HepG2 (cell line): ENCODE measurements around the gene PCYT2. TPM values are rescaled to one million over a fixed set of nuclear protein-coding genes. Genes with fewer than 3 reads are reported as not detected.

Experiments used
- ATAC-seq: fragments of 200-7000 bp; cut with Tn5 transposase; 3 replicates; pipeline ENCODE4 v1.9.1; 2020; ENCODE audit warnings: mild to moderate bottlenecking, moderate library complexity
- BruUV-seq: library from RNA; stranded (reverse); fragments of 400-500 nt; replicated peaks from 2 replicates; lab custom pipeline; 2021; lab: Mats Ljungman, UMichigan
- CTCF ChIA-PET: fragments of 300-600 bp; formaldehyde crosslinking; extraction: SDS; loops from one replicate; lab custom pipeline; 2021; ENCODE audit warnings: low total read pairs, inconsistent platforms, low intra/inter-chr PET ratio; lab: Yijun Ruan, JAX
- POLR2A ChIA-PET: fragments of 350-600 bp; sonication (Branson Sonifier 250); formaldehyde crosslinking; loops from one replicate; lab custom pipeline; 2020; ENCODE audit warnings: antibody characterized with exemption, inconsistent platforms; lab: Yijun Ruan, JAX
- DNase-seq: peaks from one replicate; pipeline ENCODE4 v3.0.0-alpha.2; 2015; ENCODE audit warnings: low spot score
- FAIRE-seq: peaks from 3 replicates; lab custom pipeline; 2011; peaks lifted over from hg19 to GRCh38; lab: Jason Lieb, UNC
- H2AFZ ChIP-seq: one replicate; pipeline ENCODE4 v1.6.1; 2011; ENCODE audit warnings: low read length, inconsistent platforms
- H3K27ac ChIP-seq: fragments of 300-600 bp; 3 replicates; pipeline ENCODE4 v1.8.0; 2011; ENCODE audit warnings: mixed run types, mild to moderate bottlenecking, mixed read lengths, low read length, inconsistent platforms; ENCODE audit not compliant: insufficient read depth; ENCODE audit errors: extremely low read length
- H3K27me3 ChIP-seq, 2 experiments: fragments of 200-600 bp in 1 of 2; 2 replicates in 1 of 2; 3 replicates in 1 of 2; pipeline versions ENCODE4 v1.6.0 to v1.8.0; 2011; ENCODE audit warnings: low read length in 2 of 2, mild to moderate bottlenecking in 2 of 2, moderate library complexity in 2 of 2, inconsistent platforms in 1 of 2; ENCODE audit not compliant: insufficient read depth in 2 of 2, control insufficient read depth in 1 of 2
- H3K36me3 ChIP-seq, 2 experiments: fragments of 200-600 bp in 1 of 2; replicated peaks in 1 of 2; 2 replicates in 1 of 2; 3 replicates in 1 of 2; pipeline versions ENCODE4 v1.5.1 to v1.8.0; 2011; ENCODE audit warnings: low read length in 2 of 2, inconsistent platforms in 1 of 2; ENCODE audit not compliant: insufficient read depth in 2 of 2, control insufficient read depth in 1 of 2
- H3K4me1 ChIP-seq: 2 replicates; pipeline ENCODE4 v1.5.1; 2012; ENCODE audit warnings: low read length, inconsistent platforms; ENCODE audit not compliant: insufficient read depth
- H3K4me2 ChIP-seq: 2 replicates; pipeline ENCODE4 v1.6.0; 2011; ENCODE audit warnings: low read depth, low read length, inconsistent platforms
- H3K4me3 ChIP-seq, 3 experiments: fragments of 200-600 bp in 1 of 3; sonication (generic), shearing (Covaris generic) in 1 of 3; replicated peaks in 1 of 3; 2 replicates each; pipeline ENCODE4 v1.5.1; 2011 to 2016; ENCODE audit warnings: low read length in 3 of 3, inconsistent platforms in 2 of 3, low read depth in 2 of 3, mild to moderate bottlenecking in 2 of 3, control low read depth in 1 of 3, mixed read lengths in 1 of 3; ENCODE audit not compliant: insufficient read depth in 1 of 3
- H3K79me2 ChIP-seq: one replicate; pipeline ENCODE4 v1.6.1; 2011; ENCODE audit warnings: low read length, inconsistent platforms; ENCODE audit not compliant: insufficient read depth
- H3K9ac ChIP-seq: 2 replicates; pipeline ENCODE4 v1.6.0; 2011; ENCODE audit warnings: mild to moderate bottlenecking, low read depth, low read length, inconsistent platforms; ENCODE audit not compliant: insufficient read depth
- H3K9me3 ChIP-seq: 2 replicates; pipeline ENCODE4 v1.5.1; 2012; ENCODE audit warnings: mild to moderate bottlenecking, low read length
- H4K20me1 ChIP-seq: 2 replicates; pipeline ENCODE4 v1.6.0; 2011; ENCODE audit warnings: inconsistent platforms, mild to moderate bottlenecking, low read length, moderate library complexity; ENCODE audit not compliant: insufficient read depth
- IRF2 ChIP-seq: IDR thresholded peaks from 2 replicates; pipeline ENCODE4 v1.6.1; 2018; ENCODE audit warnings: missing genetic modification reagents, missing compliant biosample characterization
- NFE2 ChIP-seq: sonication (generic); formaldehyde crosslinking; IDR thresholded peaks from 2 replicates; pipeline ENCODE4 v1.4.0; 2020; ENCODE audit warnings: missing genetic modification reagents
- TAF15 ChIP-seq: fragments of 200-400 bp; formaldehyde crosslinking; IDR thresholded peaks from one replicate; pipeline ENCODE4 v1.6.1; 2018; ENCODE audit warnings: mild to moderate bottlenecking, low read depth, low read length; ENCODE audit not compliant: poor library complexity, severe bottlenecking
- ZFP82 ChIP-seq: sonication (generic); formaldehyde crosslinking; IDR thresholded peaks from 2 replicates; pipeline ENCODE4 v1.5.1; 2020; ENCODE audit warnings: mild to moderate bottlenecking, missing genetic modification reagents, borderline replicate concordance
- ZMYM4 ChIP-seq: sonication (generic); formaldehyde crosslinking; IDR thresholded peaks from 2 replicates; pipeline ENCODE4 v1.8.1; 2023; ENCODE audit warnings: mild to moderate bottlenecking, missing genetic modification reagents
- ZNF225 ChIP-seq: sonication (generic); formaldehyde crosslinking; IDR thresholded peaks from 2 replicates; pipeline ENCODE4 v1.4.0; 2020; ENCODE audit warnings: mild to moderate bottlenecking, missing genetic modification reagents
- ZNF230 ChIP-seq: sonication (generic); formaldehyde crosslinking; IDR thresholded peaks from 2 replicates; pipeline ENCODE4 v1.4.0; 2020; ENCODE audit warnings: mild to moderate bottlenecking, missing genetic modification reagents
- ZNF331 ChIP-seq: sonication (generic); formaldehyde crosslinking; IDR thresholded peaks from 2 replicates; pipeline ENCODE4 v1.4.0; 2020; ENCODE audit warnings: missing genetic modification reagents
- WGBS: methylation state at CpG from one replicate; pipeline ENCODE4 v1.1.6; 2017; ENCODE audit warnings: low lambda C conversion rate; 5-methylcytosine and 5-hydroxymethylcytosine counted together
- in situ Hi-C: cut with HindIII; loops from 2 replicates; pipeline ENCODE4 v1.10.0; 2017; ENCODE audit warnings: low pct_unique_long_range_greater_than_20kb; ENCODE audit not compliant: extremely low pct_ligation_motif_present
- intact Hi-C: fragments of 100-400 bp; cut with micrococcal nuclease; formaldehyde crosslinking; loops from one replicate; pipeline ENCODE4 v1.10.0; 2022; ENCODE audit not compliant: unreplicated experiment
- polyA plus RNA-seq, 8 experiments: library from polyadenylated mRNA; depleted of rRNA in 3 of 8; stranded (reverse) in 7 of 8; unstranded in 1 of 8; fragments of >200 nt; fragmentation: Illumina TruSeq in 4 of 8; extraction: Trizol in 4 of 8; gene quantifications; 2 replicates each; pipeline versions ENCODE4 v1.2.1 to v1.2.3, GENCODE V29; 2011 to 2016; ENCODE audit warnings: low read depth in 4 of 8, missing spikeins in 1 of 8, mixed read lengths in 1 of 8; ENCODE audit not compliant: insufficient read depth in 1 of 8
- total RNA-seq, 5 experiments: library from RNA; depleted of rRNA; stranded (reverse); fragments of >200 nt; fragmentation: Illumina TruSeq; extraction: Trizol; gene quantifications; 2 replicates each; pipeline ENCODE4 v1.2.3, GENCODE V29; 2016; ENCODE audit warnings: low read depth in 1 of 5
- TF ChIP-seq, protein P1 (sequence below): sonication (generic); formaldehyde crosslinking; IDR thresholded peaks from 2 replicates; pipeline ENCODE4 v1.5.1; 2020; ENCODE audit warnings: missing genetic modification reagents, mild to moderate bottlenecking, borderline replicate concordance
- TF ChIP-seq, protein P2 (sequence below): sonication (generic); formaldehyde crosslinking; IDR thresholded peaks from 2 replicates; pipeline ENCODE4 v1.5.0; 2020; ENCODE audit warnings: missing genetic modification reagents
- TF ChIP-seq, protein P3 (sequence below): IDR thresholded peaks from 2 replicates; pipeline ENCODE4 v1.6.1; 2012; ENCODE audit warnings: low read depth, low read length, improper control_type of control experiment
- TF ChIP-seq, protein P4 (sequence below): sonication (generic); formaldehyde crosslinking; IDR thresholded peaks from 2 replicates; pipeline ENCODE4 v1.4.0; 2020; ENCODE audit warnings: missing genetic modification reagents

Gene PCYT2
- total and polyA plus RNA-seq, 2 of the 13 experiments (the other 11 are each of a cell fraction or from before 2014, with no cell fraction given): 147 to 297 TPM

DNA sequence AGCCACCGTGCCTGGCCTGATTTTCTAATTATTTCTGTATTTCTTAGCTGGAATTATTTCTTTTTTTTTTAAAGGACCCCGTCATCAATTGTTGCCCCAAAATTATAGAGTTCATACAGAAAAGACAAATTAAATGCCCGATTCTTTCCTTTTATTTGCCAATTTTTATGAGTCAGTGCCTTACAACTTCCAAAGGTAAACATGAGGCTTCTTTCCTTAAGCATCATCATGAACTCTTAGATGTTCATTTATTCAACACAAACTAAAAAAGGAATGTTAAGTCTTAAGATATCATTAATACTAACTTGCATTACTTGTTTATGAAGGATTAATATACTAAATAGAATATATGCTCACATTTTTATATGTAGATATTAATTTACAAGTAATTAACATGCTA, 32.9 kb downstream of the PCYT2 start:
- Histone ChIP-seq H3K4me2 (no peak overlapping the region), H3K27ac (no peak overlapping the region), H3K79me2 (no peaks in the 10 kb centered on the region), H2AFZ (no peak overlapping the region), H3K9me3 (no peaks in the 10 kb centered on the region), H3K4me1 (no peaks in the 10 kb centered on the region), H3K9ac (no peak overlapping the region), H3K27me3 (no peaks in the 10 kb centered on the region), H3K4me3 (no peak overlapping the region), H4K20me1 (no peaks in the 10 kb centered on the region), H3K36me3 (peaks cover 4 to 29% of the 10 kb centered on the region in 2 experiments; a peak in 4 of 5 replicates)
- in situ Hi-C loops: no loop called here
- TF ChIP-seq, protein P1, sequence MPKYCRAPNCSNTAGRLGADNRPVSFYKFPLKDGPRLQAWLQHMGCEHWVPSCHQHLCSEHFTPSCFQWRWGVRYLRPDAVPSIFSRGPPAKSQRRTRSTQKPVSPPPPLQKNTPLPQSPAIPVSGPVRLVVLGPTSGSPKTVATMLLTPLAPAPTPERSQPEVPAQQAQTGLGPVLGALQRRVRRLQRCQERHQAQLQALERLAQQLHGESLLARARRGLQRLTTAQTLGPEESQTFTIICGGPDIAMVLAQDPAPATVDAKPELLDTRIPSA (CRISPR knock-in tag): no peak
- no peak for TF ChIP-seq ZNF230 (CRISPR knock-in tag)
- DNase-seq (no peak), ATAC-seq (no peak), FAIRE-seq (no peak)
- 95% methylated on average over 3 of the region's 3 CpGs for WGBS
- BruUV-seq: no TSS peak
- ChIA-PET CTCF (no interaction called here), POLR2A (no interaction called here)
- intact Hi-C loops: no loop called here

DNA sequence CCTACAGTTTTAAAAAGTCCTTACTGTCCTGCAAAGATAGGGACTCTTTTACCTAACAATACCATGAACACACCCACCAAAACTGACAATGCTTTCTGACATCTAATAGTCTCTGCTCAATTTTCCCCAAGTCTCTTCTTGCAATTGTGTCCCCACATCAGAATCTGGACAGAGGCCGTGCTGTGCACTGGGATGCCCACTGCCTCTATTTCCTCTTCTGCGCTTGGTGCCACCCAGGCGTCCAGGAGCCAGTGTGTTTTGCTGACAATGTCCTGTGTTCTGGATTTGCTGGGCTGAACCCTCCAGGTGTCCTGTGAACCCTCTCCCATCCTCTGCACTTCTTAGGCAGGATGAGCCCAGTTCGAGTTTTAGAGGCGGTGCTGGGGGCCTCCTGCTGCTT, 33.6 kb downstream of the PCYT2 start:
- BruUV-seq: no TSS peak

More for the DNA sequence above, 33.6 kb downstream of the PCYT2 start:
- Histone ChIP-seq H3K9me3 (no peaks in the 10 kb centered on the region), H3K4me1 (peaks cover 4% of the 10 kb centered on the region), H3K27ac (no peak overlapping the region), H3K79me2 (no peaks in the 10 kb centered on the region), H4K20me1 (no peaks in the 10 kb centered on the region), H3K27me3 (no peaks in the 10 kb centered on the region), H3K36me3 (peaks cover 4 to 26% of the 10 kb centered on the region in 2 experiments; a peak in 4 of 5 replicates), H3K4me3 (no peak overlapping the region), H2AFZ (no peak overlapping the region), H3K9ac (no peak overlapping the region), H3K4me2 (no peak overlapping the region)
- no peak for TF ChIP-seq ZMYM4
- no peak for TF ChIP-seq ZFP82
- TF ChIP-seq, protein P2, sequence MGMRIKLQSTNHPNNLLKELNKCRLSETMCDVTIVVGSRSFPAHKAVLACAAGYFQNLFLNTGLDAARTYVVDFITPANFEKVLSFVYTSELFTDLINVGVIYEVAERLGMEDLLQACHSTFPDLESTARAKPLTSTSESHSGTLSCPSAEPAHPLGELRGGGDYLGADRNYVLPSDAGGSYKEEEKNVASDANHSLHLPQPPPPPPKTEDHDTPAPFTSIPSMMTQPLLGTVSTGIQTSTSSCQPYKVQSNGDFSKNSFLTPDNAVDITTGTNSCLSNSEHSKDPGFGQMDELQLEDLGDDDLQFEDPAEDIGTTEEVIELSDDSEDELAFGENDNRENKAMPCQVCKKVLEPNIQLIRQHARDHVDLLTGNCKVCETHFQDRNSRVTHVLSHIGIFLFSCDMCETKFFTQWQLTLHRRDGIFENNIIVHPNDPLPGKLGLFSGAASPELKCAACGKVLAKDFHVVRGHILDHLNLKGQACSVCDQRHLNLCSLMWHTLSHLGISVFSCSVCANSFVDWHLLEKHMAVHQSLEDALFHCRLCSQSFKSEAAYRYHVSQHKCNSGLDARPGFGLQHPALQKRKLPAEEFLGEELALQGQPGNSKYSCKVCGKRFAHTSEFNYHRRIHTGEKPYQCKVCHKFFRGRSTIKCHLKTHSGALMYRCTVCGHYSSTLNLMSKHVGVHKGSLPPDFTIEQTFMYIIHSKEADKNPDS (CRISPR knock-in tag): no peak
- TF ChIP-seq NFE2 (CRISPR knock-in tag): no peak
- TF ChIP-seq, protein P3, sequence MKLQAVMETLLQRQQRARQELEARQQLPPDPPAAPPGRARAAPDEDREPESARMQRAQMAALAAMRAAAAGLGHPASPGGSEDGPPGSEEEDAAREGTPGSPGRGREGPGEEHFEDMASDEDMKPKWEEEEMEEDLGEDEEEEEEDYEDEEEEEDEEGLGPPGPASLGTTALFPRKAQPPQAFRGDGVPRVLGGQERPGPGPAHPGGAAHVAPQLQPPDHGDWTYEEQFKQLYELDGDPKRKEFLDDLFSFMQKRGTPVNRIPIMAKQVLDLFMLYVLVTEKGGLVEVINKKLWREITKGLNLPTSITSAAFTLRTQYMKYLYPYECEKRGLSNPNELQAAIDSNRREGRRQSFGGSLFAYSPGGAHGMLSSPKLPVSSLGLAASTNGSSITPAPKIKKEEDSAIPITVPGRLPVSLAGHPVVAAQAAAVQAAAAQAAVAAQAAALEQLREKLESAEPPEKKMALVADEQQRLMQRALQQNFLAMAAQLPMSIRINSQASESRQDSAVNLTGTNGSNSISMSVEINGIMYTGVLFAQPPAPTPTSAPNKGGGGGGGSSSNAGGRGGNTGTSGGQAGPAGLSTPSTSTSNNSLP: no peak
- no peak for TF ChIP-seq TAF15
- TF ChIP-seq IRF2: no peak
- TF ChIP-seq, protein P4, sequence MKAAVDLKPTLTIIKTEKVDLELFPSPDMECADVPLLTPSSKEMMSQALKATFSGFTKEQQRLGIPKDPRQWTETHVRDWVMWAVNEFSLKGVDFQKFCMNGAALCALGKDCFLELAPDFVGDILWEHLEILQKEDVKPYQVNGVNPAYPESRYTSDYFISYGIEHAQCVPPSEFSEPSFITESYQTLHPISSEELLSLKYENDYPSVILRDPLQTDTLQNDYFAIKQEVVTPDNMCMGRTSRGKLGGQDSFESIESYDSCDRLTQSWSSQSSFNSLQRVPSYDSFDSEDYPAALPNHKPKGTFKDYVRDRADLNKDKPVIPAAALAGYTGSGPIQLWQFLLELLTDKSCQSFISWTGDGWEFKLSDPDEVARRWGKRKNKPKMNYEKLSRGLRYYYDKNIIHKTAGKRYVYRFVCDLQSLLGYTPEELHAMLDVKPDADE (CRISPR knock-in tag): no peak
- no peak for TF ChIP-seq ZNF331 (CRISPR knock-in tag)
- TF ChIP-seq ZNF225 (CRISPR knock-in tag): no peak
- ChIA-PET CTCF (no interaction called here), POLR2A (no interaction called here)
- no peak for FAIRE-seq
- WGBS: 97% methylated on average over 5 of the region's 5 CpGs
- DNase-seq: no peak
- in situ Hi-C loops: no loop called here
- ATAC-seq: no peak
- intact Hi-C loops: no loop called here
